HG03439 (cell line): ENCODE measurements around the gene MUSK.
"Not testable (repeated sequence)": the region's sequence is repeated elsewhere in the genome, so short reads cannot be mapped to it uniquely, and the experiment has no call there.

Experiments used
- ATAC-seq: cut with Tn5 transposase; IDR thresholded peaks from one replicate; pipeline ENCODE4 v1.9.1; 2021; ENCODE audit warnings: mild to moderate bottlenecking, moderate library complexity; ENCODE audit not compliant: unreplicated experiment

The MUSK gene

GRCh38 chr9:110807956-110808598, 139.5 kb downstream of the MUSK start:
- ATAC-seq: peak; percentile 59

GRCh38 chr9:110808599-110808980, 140.0 kb downstream of the MUSK start:
- ATAC-seq: peak; percentile 95

- ATAC-seq: peak; percentile 53
Observed at GRCh38 chr9:110809038-110809595, 140.5 kb downstream of the MUSK start.

- ATAC-seq: no peak
Observed at GRCh38 chr9:110810262-110810976, 141.8 kb downstream of the MUSK start.

- no peak for ATAC-seq
Observed at GRCh38 chr9:110812886-110813285, 144.3 kb downstream of the MUSK start.

- ATAC-seq: no peak
Observed at GRCh38 chr9:110814159-110814558, 145.6 kb downstream of the MUSK start.

GRCh38 chr9:110815361-110815760, 146.8 kb downstream of the MUSK start:
- no peak for ATAC-seq

- no peak for ATAC-seq
Observed at GRCh38 chr9:110820381-110820780, 151.8 kb downstream of the MUSK start.

GRCh38 chr9:110821064-110821463, 152.5 kb downstream of the MUSK start:
- ATAC-seq: no peak

GRCh38 chr9:110825129-110825528, 156.5 kb downstream of the MUSK start:
- not testable (repeated sequence) for ATAC-seq

GRCh38 chr9:110825950-110826349, 157.4 kb downstream of the MUSK start:
- no peak for ATAC-seq

- ATAC-seq: not testable (repeated sequence)
Observed at GRCh38 chr9:110826400-110826799, 157.8 kb downstream of the MUSK start.

GRCh38 chr9:110828264-110828663, 159.7 kb downstream of the MUSK start:
- ATAC-seq: no peak

GRCh38 chr9:110830495-110830894, 161.9 kb downstream of the MUSK start:
- ATAC-seq: no peak

- ATAC-seq: no peak
Observed at GRCh38 chr9:110832926-110833325, 164.3 kb downstream of the MUSK start.

GRCh38 chr9:110835404-110835803, 166.8 kb downstream of the MUSK start:
- ATAC-seq: no peak

GRCh38 chr9:110835859-110836271, 167.3 kb downstream of the MUSK start:
- no peak for ATAC-seq

GRCh38 chr9:110837401-110838005, 168.9 kb downstream of the MUSK start:
- ATAC-seq: no peak

- ATAC-seq: no peak
Observed at GRCh38 chr9:110842169-110842568, 173.6 kb downstream of the MUSK start.

- no peak for ATAC-seq
Observed at GRCh38 chr9:110842986-110843385, 174.4 kb downstream of the MUSK start.

- ATAC-seq: no peak
Observed at GRCh38 chr9:110844121-110844520, 175.5 kb downstream of the MUSK start.

- no peak for ATAC-seq
Observed at GRCh38 chr9:110846215-110846614, 177.6 kb downstream of the MUSK start.
